HEK293 (cell line): ENCODE measurements around the gene WWOX.

Source experiments
- CTCF ChIA-PET: fragments of 350-600 bp; formaldehyde crosslinking; extraction: SDS; loops from one replicate; lab custom pipeline; 2021; ENCODE audit warnings: antibody characterized with exemption; lab: Yijun Ruan, JAX
- POLR2A ChIA-PET: fragments of 300-600 bp; formaldehyde crosslinking; extraction: SDS; loops from one replicate; lab custom pipeline; 2020; ENCODE audit warnings: antibody characterized with exemption, inconsistent platforms; lab: Yijun Ruan, JAX
- H3K27ac ChIP-seq: fragments of 200-500 bp; sonication (Bioruptor generic); 2 replicates; pipeline ENCODE4 v1.5.1; 2014; ENCODE audit warnings: low read depth, low read length, control low read depth, inconsistent platforms; ENCODE audit errors: extremely low read depth
- H3K36me3 ChIP-seq, 2 experiments: fragments of 200-500 bp in 1 of 2; sonication (Bioruptor generic) in 1 of 2; 1 replicate in 1 of 2; 2 replicates in 1 of 2; pipeline ENCODE4 v1.5.1; 2014 to 2017; ENCODE audit warnings: inconsistent platforms in 2 of 2, low read length in 2 of 2; ENCODE audit not compliant: control insufficient read depth in 2 of 2, insufficient read depth in 1 of 2
- H3K4me1 ChIP-seq: fragments of 200-500 bp; sonication (Bioruptor generic); 2 replicates; pipeline ENCODE4 v1.5.1; 2014; ENCODE audit warnings: mild to moderate bottlenecking, low read length, inconsistent platforms; ENCODE audit not compliant: control insufficient read depth, insufficient read depth
- H3K4me3 ChIP-seq: 2 replicates; pipeline ENCODE4 v1.5.1; 2011; ENCODE audit warnings: low read depth, mild to moderate bottlenecking, control low read depth, low read length, moderate library complexity
- H3K9me3 ChIP-seq: fragments of 200-500 bp; sonication (Bioruptor generic); 2 replicates; pipeline ENCODE4 v1.5.1; 2014; ENCODE audit warnings: low read depth, low read length, inconsistent platforms; ENCODE audit not compliant: control insufficient read depth, insufficient read depth
- KLF8 ChIP-seq: fragments of 450-650 bp; formaldehyde crosslinking; IDR thresholded peaks from 2 replicates; pipeline ENCODE4 v1.5.1; 2016; ENCODE audit warnings: missing biosample characterization, missing genetic modification characterization
- SETDB1 ChIP-seq: IDR thresholded peaks from one replicate; pipeline ENCODE4 v1.6.1; 2017; ENCODE audit warnings: mild to moderate bottlenecking, low read length, moderate library complexity, mixed read lengths; ENCODE audit not compliant: insufficient read length
- ZBTB44 ChIP-seq: fragments of 450-650 bp; IDR thresholded peaks from 2 replicates; pipeline ENCODE4 v1.5.1; 2018; ENCODE audit warnings: missing biosample characterization, mild to moderate bottlenecking, missing genetic modification characterization
- ZBTB7A ChIP-seq: fragments of 450-650 bp; formaldehyde crosslinking; IDR thresholded peaks from 2 replicates; pipeline ENCODE4 v1.5.1; 2016; ENCODE audit warnings: low read depth, missing biosample characterization, missing genetic modification characterization
- ZNF140 ChIP-seq: fragments of 450-650 bp; formaldehyde crosslinking; IDR thresholded peaks from 2 replicates; pipeline ENCODE4 v1.5.1; 2016; ENCODE audit warnings: missing biosample characterization, missing genetic modification characterization
- ZNF362 ChIP-seq: fragments of 450-650 bp; formaldehyde crosslinking; IDR thresholded peaks from 2 replicates; pipeline ENCODE4 v1.5.1; 2016; ENCODE audit warnings: missing biosample characterization, missing genetic modification characterization
- ZNF398 ChIP-seq: fragments of 450-650 bp; formaldehyde crosslinking; IDR thresholded peaks from 2 replicates; pipeline ENCODE4 v1.5.1; 2017; ENCODE audit warnings: missing biosample characterization, missing genetic modification characterization
- ZNF473 ChIP-seq: fragments of 450-650 bp; formaldehyde crosslinking; IDR thresholded peaks from 2 replicates; pipeline ENCODE4 v1.5.1; 2017; ENCODE audit warnings: missing biosample characterization, missing genetic modification characterization
- ZNF654 ChIP-seq: fragments of 450-650 bp; formaldehyde crosslinking; IDR thresholded peaks from 2 replicates; pipeline ENCODE4 v1.5.1; 2016; ENCODE audit warnings: low read depth, missing biosample characterization, missing genetic modification characterization
- ZNF776 ChIP-seq: fragments of 450-650 bp; formaldehyde crosslinking; IDR thresholded peaks from 2 replicates; pipeline ENCODE4 v1.5.0; 2017; ENCODE audit warnings: missing biosample characterization, missing genetic modification characterization, borderline replicate concordance
- ZNF777 ChIP-seq: fragments of 450-650 bp; formaldehyde crosslinking; IDR thresholded peaks from 2 replicates; pipeline ENCODE4 v1.5.1; 2017; ENCODE audit warnings: missing biosample characterization, missing genetic modification characterization, borderline replicate concordance
- TF ChIP-seq, protein P1 (sequence below): fragments of 450-650 bp; formaldehyde crosslinking; IDR thresholded peaks from 2 replicates; pipeline ENCODE4 v1.5.1; 2016; ENCODE audit warnings: missing biosample characterization, missing genetic modification characterization
- TF ChIP-seq, protein P2 (sequence below): fragments of 450-650 bp; formaldehyde crosslinking; optimal IDR thresholded peaks from 2 replicates; pipeline ENCODE3; 2016; ENCODE audit warnings: missing biosample characterization, mild to moderate bottlenecking, missing genetic modification characterization
- TF ChIP-seq, protein P3 (sequence below): fragments of 450-650 bp; formaldehyde crosslinking; IDR thresholded peaks from 2 replicates; pipeline ENCODE4 v1.5.0; 2017; ENCODE audit warnings: missing biosample characterization, missing genetic modification characterization, borderline replicate concordance

Gene WWOX

DNA sequence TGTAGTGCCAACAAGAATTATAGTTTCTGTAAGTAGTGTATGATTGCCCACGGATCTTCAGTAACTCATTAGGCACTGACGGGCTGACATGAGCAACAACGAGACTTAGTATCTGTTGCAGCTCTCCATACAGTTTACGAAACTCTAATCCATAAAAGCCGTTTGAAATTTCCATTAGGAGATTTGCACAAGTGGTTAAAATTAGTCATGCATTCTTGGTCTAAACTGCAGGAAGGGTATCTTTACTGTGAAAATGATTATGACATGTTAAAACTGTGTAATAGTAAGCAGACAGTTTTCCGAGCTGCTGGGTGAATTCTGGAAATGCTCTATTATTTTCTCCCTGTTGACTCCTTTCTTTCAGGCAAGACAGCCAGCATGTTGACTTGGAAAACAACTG, 605.0 kb downstream of the WWOX start (continued):
- TF ChIP-seq ZBTB7A (tag by site-specific recombination) (no peak), ZNF776 (tag by site-specific recombination) (no peak), ZNF473 (tag by site-specific recombination) (no peak), ZNF362 (tag by site-specific recombination) (no peak), ZNF777 (tag by site-specific recombination) (no peak), KLF8 (tag by site-specific recombination) (no peak), ZBTB44 (tag by site-specific recombination) (no peak), ZNF398 (tag by site-specific recombination) (no peak), ZNF140 (no peak)

- peak; percentile 76 for TF ChIP-seq SETDB1
- TF ChIP-seq, protein P1, sequence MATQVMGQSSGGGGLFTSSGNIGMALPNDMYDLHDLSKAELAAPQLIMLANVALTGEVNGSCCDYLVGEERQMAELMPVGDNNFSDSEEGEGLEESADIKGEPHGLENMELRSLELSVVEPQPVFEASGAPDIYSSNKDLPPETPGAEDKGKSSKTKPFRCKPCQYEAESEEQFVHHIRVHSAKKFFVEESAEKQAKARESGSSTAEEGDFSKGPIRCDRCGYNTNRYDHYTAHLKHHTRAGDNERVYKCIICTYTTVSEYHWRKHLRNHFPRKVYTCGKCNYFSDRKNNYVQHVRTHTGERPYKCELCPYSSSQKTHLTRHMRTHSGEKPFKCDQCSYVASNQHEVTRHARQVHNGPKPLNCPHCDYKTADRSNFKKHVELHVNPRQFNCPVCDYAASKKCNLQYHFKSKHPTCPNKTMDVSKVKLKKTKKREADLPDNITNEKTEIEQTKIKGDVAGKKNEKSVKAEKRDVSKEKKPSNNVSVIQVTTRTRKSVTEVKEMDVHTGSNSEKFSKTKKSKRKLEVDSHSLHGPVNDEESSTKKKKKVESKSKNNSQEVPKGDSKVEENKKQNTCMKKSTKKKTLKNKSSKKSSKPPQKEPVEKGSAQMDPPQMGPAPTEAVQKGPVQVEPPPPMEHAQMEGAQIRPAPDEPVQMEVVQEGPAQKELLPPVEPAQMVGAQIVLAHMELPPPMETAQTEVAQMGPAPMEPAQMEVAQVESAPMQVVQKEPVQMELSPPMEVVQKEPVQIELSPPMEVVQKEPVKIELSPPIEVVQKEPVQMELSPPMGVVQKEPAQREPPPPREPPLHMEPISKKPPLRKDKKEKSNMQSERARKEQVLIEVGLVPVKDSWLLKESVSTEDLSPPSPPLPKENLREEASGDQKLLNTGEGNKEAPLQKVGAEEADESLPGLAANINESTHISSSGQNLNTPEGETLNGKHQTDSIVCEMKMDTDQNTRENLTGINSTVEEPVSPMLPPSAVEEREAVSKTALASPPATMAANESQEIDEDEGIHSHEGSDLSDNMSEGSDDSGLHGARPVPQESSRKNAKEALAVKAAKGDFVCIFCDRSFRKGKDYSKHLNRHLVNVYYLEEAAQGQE: no peak
- TF ChIP-seq, protein P2, sequence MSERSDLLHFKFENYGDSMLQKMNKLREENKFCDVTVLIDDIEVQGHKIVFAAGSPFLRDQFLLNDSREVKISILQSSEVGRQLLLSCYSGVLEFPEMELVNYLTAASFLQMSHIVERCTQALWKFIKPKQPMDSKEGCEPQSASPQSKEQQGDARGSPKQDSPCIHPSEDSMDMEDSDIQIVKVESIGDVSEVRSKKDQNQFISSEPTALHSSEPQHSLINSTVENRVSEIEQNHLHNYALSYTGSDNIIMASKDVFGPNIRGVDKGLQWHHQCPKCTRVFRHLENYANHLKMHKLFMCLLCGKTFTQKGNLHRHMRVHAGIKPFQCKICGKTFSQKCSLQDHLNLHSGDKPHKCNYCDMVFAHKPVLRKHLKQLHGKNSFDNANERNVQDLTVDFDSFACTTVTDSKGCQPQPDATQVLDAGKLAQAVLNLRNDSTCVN (tag by site-specific recombination): no peak
- TF ChIP-seq, protein P3, sequence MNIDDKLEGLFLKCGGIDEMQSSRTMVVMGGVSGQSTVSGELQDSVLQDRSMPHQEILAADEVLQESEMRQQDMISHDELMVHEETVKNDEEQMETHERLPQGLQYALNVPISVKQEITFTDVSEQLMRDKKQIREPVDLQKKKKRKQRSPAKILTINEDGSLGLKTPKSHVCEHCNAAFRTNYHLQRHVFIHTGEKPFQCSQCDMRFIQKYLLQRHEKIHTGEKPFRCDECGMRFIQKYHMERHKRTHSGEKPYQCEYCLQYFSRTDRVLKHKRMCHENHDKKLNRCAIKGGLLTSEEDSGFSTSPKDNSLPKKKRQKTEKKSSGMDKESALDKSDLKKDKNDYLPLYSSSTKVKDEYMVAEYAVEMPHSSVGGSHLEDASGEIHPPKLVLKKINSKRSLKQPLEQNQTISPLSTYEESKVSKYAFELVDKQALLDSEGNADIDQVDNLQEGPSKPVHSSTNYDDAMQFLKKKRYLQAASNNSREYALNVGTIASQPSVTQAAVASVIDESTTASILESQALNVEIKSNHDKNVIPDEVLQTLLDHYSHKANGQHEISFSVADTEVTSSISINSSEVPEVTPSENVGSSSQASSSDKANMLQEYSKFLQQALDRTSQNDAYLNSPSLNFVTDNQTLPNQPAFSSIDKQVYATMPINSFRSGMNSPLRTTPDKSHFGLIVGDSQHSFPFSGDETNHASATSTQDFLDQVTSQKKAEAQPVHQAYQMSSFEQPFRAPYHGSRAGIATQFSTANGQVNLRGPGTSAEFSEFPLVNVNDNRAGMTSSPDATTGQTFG (tag by site-specific recombination): no peak
- peak; percentile 39 for TF ChIP-seq ZNF654
- TF ChIP-seq, all 188 proteins: peak for 2
- no peaks in the 10 kb centered on the region for H3K36me3 ChIP-seq
- CTCF ChIA-PET: interaction anchor here (0.6 to 1.1 kb wide), 7 partner anchors 11 to 904 kb away, joined by 3 to 7 read pairs (median 4); no protein-coding TSS in a partner anchor
- no peaks in the 10 kb centered on the region for H3K9me3 ChIP-seq
- H3K4me3 ChIP-seq: no peak overlapping the region
- H3K27ac ChIP-seq: no peak overlapping the region
- POLR2A ChIA-PET: no interaction called here
- H3K4me1 ChIP-seq: no peaks in the 10 kb centered on the region
Observed at GRCh38 chr16:78705694-78706093, 606.2 kb downstream of the WWOX start.
